C4-2B (cell line): ENCODE measurements around the gene NKRF.

Source experiments
- CTCF ChIP-seq: fragments of 450-650 bp; conservative IDR thresholded peaks from 2 replicates; pipeline ENCODE4 v1.5.1; 2017; ENCODE audit warnings: mild to moderate bottlenecking
- ZFX ChIP-seq: fragments of 450-650 bp; IDR thresholded peaks from 2 replicates; pipeline ENCODE4 v1.6.1; 2017

GRCh38 chrX:119573840-119574393, 32.3 kb downstream of the NKRF start:
- TF ChIP-seq CTCF (no peak), ZFX (no peak)
